Sigmoid colon (tissue), 3 donors: Measurements from ENCODE around the gene LRRTM4.

ENCODE experiments used
- CTCF ChIP-seq, 4 experiments: fragments of 450-650 bp in 3 of 4; fragments of 200-600 bp in 1 of 4; IDR thresholded peaks; one replicate each; pipeline ENCODE4 v1.5.1; 2016 to 2019; ENCODE audit warnings: antibody characterized with exemption in 4 of 4, mild to moderate bottlenecking in 3 of 4, moderate library complexity in 2 of 4
- POLR2A ChIP-seq, 2 donors: fragments of 450-650 bp; IDR thresholded peaks; one replicate each; pipeline ENCODE4 v1.6.1; 2016; ENCODE audit warnings: antibody characterized with exemption in 2 of 2, mild to moderate bottlenecking in 2 of 2, moderate library complexity in 2 of 2

GRCh38 chr2:77008853-77009252 is 513.3 kb downstream of the LRRTM4 start:
- TF ChIP-seq CTCF (IDR thresholded peaks at IDR 0.05) (no peak), POLR2A (IDR thresholded peaks at IDR 0.05) (no peak)
